AG04449 (cell line): ENCODE data around the gene ZSCAN31.

Experiments
- CTCF ChIA-PET: fragments of 350-600 bp; formaldehyde crosslinking; extraction: SDS; loops from one replicate; lab custom pipeline; 2021; ENCODE audit warnings: antibody characterized with exemption; lab: Yijun Ruan, JAX
- POLR2A ChIA-PET: fragments of 400-600, 350-600 bp; formaldehyde crosslinking; extraction: SDS; loops from one replicate; lab custom pipeline; 2020; ENCODE audit warnings: antibody characterized with exemption, inconsistent platforms; lab: Yijun Ruan, JAX
- DNase-seq: peaks from one replicate; pipeline ENCODE4 v3.0.0-alpha.2; 2010; ENCODE audit warnings: low read depth, low spot score
- H3K4me3 ChIP-seq: 2 replicates; pipeline ENCODE4 v1.5.1; 2011; ENCODE audit warnings: low read depth, mild to moderate bottlenecking, control low read depth, low read length
- CTCF ChIP-seq: IDR thresholded peaks from one replicate; pipeline ENCODE4 v1.5.1; 2011; ENCODE audit warnings: mild to moderate bottlenecking, moderate library complexity, low read length, control low read depth, inconsistent platforms; ENCODE audit not compliant: insufficient read depth; ENCODE audit errors: missing control alignments

The ZSCAN31 gene

DNA sequence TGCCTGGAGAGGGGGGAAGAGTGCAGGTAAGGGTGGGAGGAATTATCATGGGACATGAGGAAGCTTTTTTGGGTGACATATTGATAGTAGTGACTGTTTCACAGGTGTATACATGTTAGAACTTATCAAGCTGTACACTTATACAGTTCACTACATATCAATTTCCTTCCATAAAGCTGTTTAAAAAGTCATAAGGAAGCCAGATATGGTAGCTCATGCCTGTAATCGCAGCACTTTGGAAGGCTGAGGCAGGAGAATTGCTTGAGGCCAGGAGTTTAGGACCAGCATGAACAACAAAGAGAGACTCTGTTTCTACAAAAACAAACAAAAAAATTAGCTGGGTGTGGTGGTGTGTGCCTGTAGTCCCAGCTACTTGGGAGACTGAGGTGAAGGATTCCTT lies 41.9 kb upstream of the ZSCAN31 start:
- H3K4me3 ChIP-seq = no peak overlapping the region
- ChIA-PET POLR2A (no interaction called here), CTCF (interaction anchor here (1.0 to 3.3 kb wide), 2 partner anchors 21 to 39 kb away, joined by 3 to 16 read pairs; no protein-coding TSS in a partner anchor)
- no peak for DNase-seq
- no peak for TF ChIP-seq CTCF

- no peak for TF ChIP-seq CTCF
- DNase-seq = no peak
- H3K4me3 ChIP-seq = no peak overlapping the region
- ChIA-PET POLR2A (no interaction called here), CTCF (no interaction called here)
Measured at GRCh38 chr6:28373925-28374324, 38.0 kb upstream of the ZSCAN31 start.

DNA sequence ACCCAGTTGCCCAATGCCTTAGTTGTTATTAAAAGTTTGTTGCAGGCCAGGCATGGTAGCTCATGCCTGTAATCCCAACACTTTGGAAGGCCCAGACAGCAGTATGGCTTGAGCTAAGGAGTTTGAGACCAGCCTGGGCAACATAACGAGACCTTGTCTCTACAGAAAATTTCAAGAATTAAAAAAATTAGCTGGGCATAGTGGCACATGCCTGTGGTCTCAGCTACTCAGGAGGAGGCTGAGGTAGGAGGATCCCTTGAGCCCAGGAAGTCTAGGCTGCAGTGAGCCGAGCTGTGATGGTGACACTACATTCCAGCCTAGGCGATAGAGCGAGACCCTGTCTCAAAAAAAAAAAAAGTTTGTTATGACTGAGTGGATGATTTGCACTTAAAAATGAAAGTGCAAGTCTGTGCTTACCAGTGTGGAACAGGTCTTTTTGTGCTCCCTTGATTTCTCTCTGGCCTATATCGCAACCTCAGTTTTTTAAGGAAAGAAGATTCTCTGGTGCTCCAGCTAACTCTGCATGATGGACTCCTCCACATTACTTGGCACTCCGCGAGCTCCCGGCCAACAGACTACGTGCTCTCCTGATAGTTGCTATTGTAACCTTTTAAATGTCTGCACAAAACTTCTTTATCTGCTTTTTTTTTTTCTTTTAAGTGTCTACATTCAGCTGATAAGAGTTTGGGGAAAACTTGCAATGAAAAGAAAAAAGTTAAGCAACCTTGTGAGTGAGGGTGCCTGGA lies 35.9 kb upstream of the ZSCAN31 start:
- POLR2A ChIA-PET = interaction anchor here (0.6 to 0.7 kb wide), 3 partner anchors 10 to 104 kb away, joined by 3 read pairs; no protein-coding TSS in a partner anchor
- H3K4me3 ChIP-seq = no peak overlapping the region
- no peak for TF ChIP-seq CTCF
- DNase-seq = no peak
- CTCF ChIA-PET = interaction anchor here (0.6 to 2.3 kb wide), 3 partner anchors 12 to 452 kb away, joined by 3 to 11 read pairs (median 3); no protein-coding TSS in a partner anchor

GRCh38 chr6:28371280-28371679 lies 35.3 kb upstream of the ZSCAN31 start:
- POLR2A ChIA-PET = interaction anchor here (0.6 kb wide), 2 partner anchors 52 to 104 kb away, joined by 3 read pairs; no protein-coding TSS in a partner anchor
- H3K4me3 ChIP-seq = no peak overlapping the region
- CTCF ChIA-PET = interaction anchor here (1.4 to 2.3 kb wide), 2 partner anchors 13 to 15 kb away, joined by 3 to 11 read pairs; no protein-coding TSS in a partner anchor
- DNase-seq = no peak
- no peak for TF ChIP-seq CTCF

DNA sequence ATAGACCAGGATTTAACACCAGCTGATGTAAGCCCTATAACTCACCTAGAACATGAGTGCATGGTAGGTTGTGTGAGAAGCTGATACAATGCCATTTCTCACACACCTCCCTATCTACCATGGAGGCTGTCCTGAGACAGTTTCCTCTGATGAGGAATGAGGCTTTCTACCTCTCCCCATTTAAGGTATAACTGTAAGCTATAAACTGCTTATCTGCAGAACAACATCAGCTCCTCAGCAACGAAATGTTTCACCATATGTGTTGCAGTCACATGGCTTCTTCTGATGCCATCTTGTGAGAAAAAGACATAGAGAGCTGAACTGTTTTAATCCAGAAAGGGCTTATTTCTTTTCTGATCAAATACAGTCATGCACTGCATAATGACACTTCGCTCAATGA lies 34.5 kb upstream of the ZSCAN31 start:
- CTCF ChIA-PET = interaction anchor here (0.7 to 1.8 kb wide), 3 partner anchors 12 to 15 kb away, joined by 3 to 5 read pairs (median 3); no protein-coding TSS in a partner anchor
- no peak for DNase-seq
- no peak overlapping the region for H3K4me3 ChIP-seq
- TF ChIP-seq CTCF = no peak
- POLR2A ChIA-PET = no interaction called here

- CTCF ChIA-PET = interaction anchor here (1.8 kb wide), 1 partner anchor 14 kb away, joined by 5 read pairs; no protein-coding TSS in a partner anchor
- H3K4me3 ChIP-seq = no peak overlapping the region
- no peak for DNase-seq
- POLR2A ChIA-PET = no interaction called here
- TF ChIP-seq CTCF = no peak
Measured at GRCh38 chr6:28369463-28369862, 33.5 kb upstream of the ZSCAN31 start.
